HG02571 (cell line): ENCODE data around the gene CASKIN2.
A peak's percentile ranks its signal among the peaks of the same experiment; 100 is the strongest.

ENCODE experiments used
- ATAC-seq: cut with Tn5 transposase; IDR thresholded peaks from one replicate; pipeline ENCODE4 v1.9.1; 2021; ENCODE audit warnings: mild to moderate bottlenecking, moderate library complexity; ENCODE audit not compliant: unreplicated experiment

The CASKIN2 gene, protein sequence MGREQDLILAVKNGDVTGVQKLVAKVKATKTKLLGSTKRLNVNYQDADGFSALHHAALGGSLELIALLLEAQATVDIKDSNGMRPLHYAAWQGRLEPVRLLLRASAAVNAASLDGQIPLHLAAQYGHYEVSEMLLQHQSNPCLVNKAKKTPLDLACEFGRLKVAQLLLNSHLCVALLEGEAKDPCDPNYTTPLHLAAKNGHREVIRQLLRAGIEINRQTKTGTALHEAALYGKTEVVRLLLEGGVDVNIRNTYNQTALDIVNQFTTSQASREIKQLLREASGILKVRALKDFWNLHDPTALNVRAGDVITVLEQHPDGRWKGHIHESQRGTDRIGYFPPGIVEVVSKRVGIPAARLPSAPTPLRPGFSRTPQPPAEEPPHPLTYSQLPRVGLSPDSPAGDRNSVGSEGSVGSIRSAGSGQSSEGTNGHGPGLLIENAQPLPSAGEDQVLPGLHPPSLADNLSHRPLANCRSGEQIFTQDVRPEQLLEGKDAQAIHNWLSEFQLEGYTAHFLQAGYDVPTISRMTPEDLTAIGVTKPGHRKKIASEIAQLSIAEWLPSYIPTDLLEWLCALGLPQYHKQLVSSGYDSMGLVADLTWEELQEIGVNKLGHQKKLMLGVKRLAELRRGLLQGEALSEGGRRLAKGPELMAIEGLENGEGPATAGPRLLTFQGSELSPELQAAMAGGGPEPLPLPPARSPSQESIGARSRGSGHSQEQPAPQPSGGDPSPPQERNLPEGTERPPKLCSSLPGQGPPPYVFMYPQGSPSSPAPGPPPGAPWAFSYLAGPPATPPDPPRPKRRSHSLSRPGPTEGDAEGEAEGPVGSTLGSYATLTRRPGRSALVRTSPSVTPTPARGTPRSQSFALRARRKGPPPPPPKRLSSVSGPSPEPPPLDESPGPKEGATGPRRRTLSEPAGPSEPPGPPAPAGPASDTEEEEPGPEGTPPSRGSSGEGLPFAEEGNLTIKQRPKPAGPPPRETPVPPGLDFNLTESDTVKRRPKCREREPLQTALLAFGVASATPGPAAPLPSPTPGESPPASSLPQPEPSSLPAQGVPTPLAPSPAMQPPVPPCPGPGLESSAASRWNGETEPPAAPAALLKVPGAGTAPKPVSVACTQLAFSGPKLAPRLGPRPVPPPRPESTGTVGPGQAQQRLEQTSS (N-terminal part only)

GRCh38 chr17:75515496-75516254 lies at the start of gene CASKIN2:
CASKIN2 (minus strand) TSS chr17:75515537; CDS start chr17:75513804, 1,733 bp downstream.
- ATAC-seq, result peak; percentile 42

GRCh38 chr17:75565066-75565465 lies 49.7 kb upstream of the CASKIN2 start:
- no peak for ATAC-seq

DNA sequence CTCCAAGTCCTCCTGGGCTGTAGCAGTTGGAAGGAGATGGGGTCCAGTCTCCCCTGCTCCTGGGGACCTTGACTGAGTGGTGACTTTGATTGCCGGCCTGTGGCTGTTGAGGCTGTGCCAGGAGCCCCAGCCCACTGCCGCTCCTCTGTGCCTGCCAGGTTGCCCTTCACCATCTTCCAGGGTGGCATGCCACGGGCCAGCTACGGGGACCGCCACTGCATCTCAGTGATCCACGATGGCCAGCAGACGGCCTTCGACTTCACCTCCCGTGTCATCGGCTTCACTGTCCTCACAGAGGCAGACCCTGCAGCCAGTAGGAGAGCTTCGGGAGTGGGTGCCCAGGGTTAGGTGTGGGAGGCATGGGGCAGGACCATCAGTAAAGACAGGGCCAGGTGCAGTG lies 48.9 kb upstream of the CASKIN2 start:
- no peak for ATAC-seq

DNA sequence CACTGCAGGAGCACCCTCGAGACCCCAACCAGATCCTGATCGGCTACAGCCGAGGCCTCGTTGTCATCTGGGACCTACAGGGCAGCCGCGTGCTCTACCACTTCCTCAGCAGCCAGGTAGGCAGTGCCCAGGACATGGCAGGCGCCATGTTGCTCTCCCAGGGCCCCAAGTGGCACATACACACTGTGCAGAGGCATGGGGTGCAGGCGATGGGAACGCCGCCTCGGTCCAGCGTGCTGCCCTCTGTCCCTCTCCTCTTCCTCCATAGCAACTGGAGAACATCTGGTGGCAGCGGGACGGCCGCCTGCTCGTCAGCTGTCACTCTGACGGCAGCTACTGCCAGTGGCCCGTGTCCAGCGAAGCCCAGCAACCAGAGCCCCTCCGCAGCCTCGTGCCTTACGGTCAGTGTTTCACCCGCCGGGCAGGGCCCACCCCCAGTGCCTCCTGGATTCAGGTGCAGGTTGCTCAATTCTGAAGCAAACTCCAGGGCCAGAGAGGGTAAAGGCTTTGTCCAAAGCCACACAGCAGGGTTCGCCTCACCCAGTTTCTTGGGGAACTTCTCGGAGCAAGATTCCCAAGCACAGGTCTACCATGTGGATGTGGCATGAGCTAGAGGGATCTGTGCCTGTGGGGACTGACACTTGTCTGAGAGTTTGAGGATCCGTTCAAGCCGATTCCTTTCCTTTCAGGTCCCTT lies 47.9 kb upstream of the CASKIN2 start:
- no peak for ATAC-seq

- no peak for ATAC-seq
Observed at GRCh38 chr17:75561927-75562603, 46.7 kb upstream of the CASKIN2 start.

GRCh38 chr17:75559958-75560533 lies 44.7 kb upstream of the CASKIN2 start:
- ATAC-seq, result no peak

DNA sequence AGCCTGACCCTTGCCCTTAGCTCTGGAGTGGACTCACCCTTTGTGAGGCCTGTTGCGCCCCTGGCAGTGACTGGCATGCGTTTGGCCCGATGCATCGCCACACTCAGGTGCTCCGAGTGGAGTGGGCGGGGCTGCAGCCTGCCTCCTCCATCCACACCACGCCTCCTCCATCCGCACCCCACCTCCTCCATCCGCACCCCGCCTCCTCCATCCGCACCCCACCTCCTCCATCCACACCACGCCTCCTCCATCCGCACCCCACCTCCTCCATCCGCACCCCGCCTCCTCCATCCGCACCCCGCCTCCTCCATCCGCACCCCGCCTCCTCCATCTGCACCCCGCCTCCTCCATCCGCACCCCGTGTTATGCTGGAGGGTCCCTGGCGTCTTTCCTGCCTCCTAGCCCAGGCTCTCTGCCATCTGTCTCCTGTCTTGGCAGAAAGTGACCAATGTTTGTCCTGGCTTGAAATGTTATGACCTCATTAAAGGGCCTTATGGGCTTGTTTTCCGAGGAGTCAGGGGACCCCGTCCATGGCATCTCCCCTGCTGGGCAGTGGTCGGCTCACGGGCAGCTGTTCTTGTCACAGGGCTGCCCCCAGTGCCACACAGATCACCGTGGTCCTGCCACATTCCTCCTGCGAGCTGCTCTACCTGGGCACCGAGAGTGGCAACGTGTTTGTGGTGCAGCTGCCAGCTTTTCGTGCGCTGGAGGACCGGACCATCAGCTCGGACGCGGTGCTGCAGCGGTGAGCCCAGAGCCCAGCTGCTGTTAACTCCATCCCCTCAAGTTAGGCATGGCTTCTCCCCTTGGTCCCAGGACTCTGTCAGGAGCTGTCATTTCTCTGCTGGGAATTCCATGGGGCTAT lies 43.6 kb upstream of the CASKIN2 start:
- no peak for ATAC-seq

DNA sequence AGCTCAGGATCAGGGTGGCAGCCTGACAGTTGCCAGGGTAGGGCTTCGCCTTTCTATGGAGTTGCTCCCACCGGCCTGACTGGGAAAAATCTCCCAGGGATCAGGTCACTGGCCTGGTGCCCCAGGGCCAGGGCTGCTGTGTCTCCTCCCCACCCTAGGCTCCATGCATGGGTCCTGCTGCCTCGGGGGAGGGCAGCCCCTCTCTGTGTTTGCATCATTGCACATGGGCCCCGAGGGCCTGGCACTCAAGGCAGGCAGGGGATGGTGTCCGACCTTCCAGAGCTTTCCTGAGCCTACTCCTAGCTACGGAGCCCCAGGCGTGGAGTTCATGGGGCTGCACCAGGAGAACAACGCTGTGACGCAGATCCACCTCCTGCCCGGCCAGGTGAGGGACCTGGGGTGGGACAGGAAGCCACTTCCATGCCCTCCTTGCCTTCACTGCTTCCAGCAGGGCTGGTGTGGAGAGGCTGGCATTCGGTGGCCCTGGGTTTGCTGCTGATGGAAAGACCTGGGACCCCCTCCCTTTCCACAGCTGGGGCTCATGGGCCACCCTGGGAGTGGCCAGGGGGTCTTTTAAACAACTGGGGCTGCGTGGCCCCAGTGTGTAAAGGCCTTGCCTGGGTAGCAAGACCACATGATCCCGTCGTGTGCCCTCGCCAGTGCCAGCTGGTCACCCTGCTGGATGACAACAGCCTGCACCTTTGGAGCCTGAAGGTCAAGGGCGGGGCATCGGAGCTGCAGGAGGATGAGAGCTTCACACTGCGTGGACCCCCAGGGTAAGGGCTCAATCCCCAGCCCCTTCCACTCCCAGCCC lies 42.7 kb upstream of the CASKIN2 start:
- no peak for ATAC-seq

DNA sequence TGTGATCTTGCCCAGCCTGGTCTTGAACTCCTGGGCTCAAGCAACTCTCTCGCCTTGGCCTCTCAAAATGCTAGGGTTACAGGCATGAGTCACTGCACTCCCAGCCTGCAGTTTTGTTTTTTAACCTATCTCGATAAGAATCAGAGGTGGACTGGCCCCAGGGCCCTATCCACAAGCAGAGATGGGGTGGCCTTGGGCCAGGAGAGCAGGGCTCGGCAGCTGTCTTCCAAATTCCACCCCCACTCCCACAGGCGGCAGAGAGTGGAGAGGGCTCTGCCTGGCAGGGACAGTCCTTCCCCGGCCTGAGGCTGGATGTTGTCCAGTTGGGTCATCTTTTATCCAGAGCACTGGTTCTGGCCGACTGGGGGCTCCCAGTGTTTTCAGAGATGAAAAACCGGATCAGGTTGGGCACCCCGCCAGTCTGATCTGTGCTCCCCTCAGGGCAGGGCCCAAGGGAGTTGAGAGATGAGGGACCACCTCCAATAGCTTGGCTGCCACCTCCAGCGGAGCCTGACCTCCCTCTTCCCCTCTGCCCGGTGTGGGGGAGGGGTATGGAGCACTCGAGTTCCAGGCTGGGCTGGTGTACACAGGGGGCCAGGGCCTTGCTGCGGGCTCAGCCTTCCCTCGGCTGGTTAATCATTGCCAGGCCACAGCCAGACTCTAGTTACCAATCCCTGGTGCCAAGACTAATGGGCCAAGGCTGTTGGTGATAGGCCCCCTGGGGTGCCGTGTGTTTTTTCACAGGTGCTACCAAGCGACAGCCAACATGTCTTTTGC lies 41.9 kb upstream of the CASKIN2 start:
- ATAC-seq, result no peak

DNA sequence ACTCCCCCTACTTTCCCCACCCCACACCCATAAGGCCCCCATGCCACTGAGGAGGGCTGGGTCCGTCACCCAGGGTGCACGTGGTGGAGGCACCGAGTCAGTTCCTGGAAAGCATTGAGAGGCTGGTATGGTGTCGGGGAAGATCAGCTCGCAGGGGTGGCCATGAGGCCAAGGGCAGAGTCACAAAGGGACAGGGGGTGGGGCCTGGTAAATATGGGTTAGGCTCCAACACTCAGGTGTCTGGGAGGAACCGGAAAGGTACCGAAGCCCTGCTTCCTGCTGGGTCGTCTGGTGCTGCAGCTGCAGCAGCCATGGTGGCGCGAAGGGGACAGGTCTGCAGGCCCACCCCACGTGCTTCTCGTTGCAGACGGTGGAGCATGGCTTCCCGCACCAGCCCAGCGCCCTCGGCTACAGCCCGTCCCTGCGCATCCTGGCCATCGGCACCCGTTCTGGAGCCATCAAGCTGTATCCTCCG lies 40.4 kb upstream of the CASKIN2 start:
- no peak for ATAC-seq

DNA sequence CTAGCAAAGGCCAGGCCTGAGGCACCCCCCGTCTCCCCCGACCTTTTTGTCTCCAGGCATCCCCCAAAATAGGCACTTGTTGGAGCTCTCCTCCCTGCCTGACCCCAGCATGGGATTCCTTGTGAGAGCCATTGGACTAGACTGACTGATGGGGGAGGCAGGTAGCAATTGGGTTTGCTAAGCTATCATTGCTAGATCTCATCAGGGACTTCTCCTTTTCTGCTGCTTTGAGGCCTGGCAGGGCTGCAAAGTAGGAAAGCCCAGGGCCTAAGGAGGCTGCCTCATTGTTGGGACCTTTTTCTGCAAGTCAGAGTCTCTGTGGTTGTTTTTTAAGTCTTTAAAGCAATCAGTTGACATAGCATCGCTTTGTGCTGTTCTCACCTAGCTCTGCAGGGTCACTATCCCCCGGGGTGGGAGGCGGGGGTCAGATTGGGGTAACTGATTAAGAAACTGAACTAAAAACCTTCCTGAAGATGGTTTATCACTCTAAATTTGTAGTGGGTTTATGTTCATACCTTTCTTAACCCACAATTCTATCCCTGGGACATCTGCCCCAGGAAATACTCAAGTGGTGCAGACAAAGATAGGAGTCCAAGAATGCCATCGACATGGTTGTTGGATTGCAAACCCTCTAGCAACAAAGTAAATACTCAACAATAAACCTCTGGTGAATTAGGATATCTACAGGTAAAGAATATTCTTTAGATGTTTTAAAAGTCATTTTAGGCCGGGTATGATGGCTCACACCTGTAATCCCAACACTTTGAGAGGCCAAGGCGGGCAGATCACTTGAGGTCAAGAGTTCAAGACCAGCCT lies 38.2 kb upstream of the CASKIN2 start:
- no peak for ATAC-seq

GRCh38 chr17:75552425-75553294 lies 37.3 kb upstream of the CASKIN2 start:
- ATAC-seq, result no peak

DNA sequence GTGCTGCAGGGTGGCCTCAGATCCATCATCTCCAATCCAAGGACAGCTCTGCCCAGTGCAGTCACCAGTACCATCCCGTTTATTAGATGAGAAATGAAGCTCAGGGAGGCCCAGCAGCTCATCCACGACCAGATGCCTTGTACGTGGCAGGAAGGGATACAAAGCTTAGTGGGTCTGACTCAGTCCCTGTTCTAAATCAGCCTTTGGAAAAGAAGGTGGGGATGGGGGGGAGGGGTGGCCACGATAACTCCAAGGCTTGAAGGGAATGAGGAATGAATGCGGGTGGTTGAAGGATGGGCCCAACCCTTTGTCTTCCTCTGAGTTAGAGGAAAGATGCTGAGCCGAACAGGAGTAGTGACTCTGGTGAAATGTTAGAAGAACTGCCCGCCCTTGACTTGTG lies 35.9 kb upstream of the CASKIN2 start:
- ATAC-seq, result no peak

GRCh38 chr17:75550139-75550465 lies 34.8 kb upstream of the CASKIN2 start:
- no peak for ATAC-seq
